HG03457 (cell line): ENCODE results near the gene TNFAIP8L1.

Source experiments
- ATAC-seq: cut with Tn5 transposase; IDR thresholded peaks from one replicate; pipeline ENCODE4 v1.9.1; 2021; ENCODE audit warnings: moderate number of reproducible peaks; ENCODE audit not compliant: unreplicated experiment

TNFAIP8L1 gene

GRCh38 chr19:4647676-4648644 is 8.6 kb downstream of the TNFAIP8L1 start:
- ATAC-seq: no peak

GRCh38 chr19:4649392-4650047 is 10.2 kb downstream of the TNFAIP8L1 start:
- ATAC-seq: no peak

GRCh38 chr19:4650159-4650558 is 10.8 kb downstream of the TNFAIP8L1 start:
- no peak for ATAC-seq

- no peak for ATAC-seq
These were observed 12.8 kb downstream of the TNFAIP8L1 start for GRCh38 chr19:4652075-4652474.

- ATAC-seq: no peak
These were observed 14.6 kb downstream of the TNFAIP8L1 start for GRCh38 chr19:4653793-4654436.

- ATAC-seq: no peak
These were observed 15.4 kb downstream of the TNFAIP8L1 start for GRCh38 chr19:4654437-4655361.

GRCh38 chr19:4656102-4656501 is 16.8 kb downstream of the TNFAIP8L1 start:
- ATAC-seq: no peak

GRCh38 chr19:4657262-4657661 is 17.9 kb downstream of the TNFAIP8L1 start:
- no peak for ATAC-seq

- ATAC-seq: no peak
These were observed 18.5 kb downstream of the TNFAIP8L1 start for GRCh38 chr19:4657835-4658234.

GRCh38 chr19:4660181-4660791 is 21.0 kb downstream of the TNFAIP8L1 start:
- ATAC-seq: no peak

GRCh38 chr19:4660993-4661392 is 21.7 kb downstream of the TNFAIP8L1 start:
- no peak for ATAC-seq

- no peak for ATAC-seq
These were observed 22.8 kb downstream of the TNFAIP8L1 start for GRCh38 chr19:4662020-4662695.

GRCh38 chr19:4662812-4663211 is 23.5 kb downstream of the TNFAIP8L1 start:
- no peak for ATAC-seq

GRCh38 chr19:4664642-4665041 is 25.3 kb downstream of the TNFAIP8L1 start:
- ATAC-seq: no peak

- ATAC-seq: no peak
These were observed 30.6 kb downstream of the TNFAIP8L1 start, which contains the start of gene MYDGF for GRCh38 chr19:4669723-4670480. Gene MYDGF (minus strand): TSS chr19:4670342. CDS start chr19:4670334, 8 bp downstream.

GRCh38 chr19:4671185-4671851 is 32.0 kb downstream of the TNFAIP8L1 start:
- ATAC-seq: no peak

GRCh38 chr19:4673216-4673615 is 33.9 kb downstream of the TNFAIP8L1 start:
- no peak for ATAC-seq

- no peak for ATAC-seq
These were observed 34.4 kb downstream of the TNFAIP8L1 start for GRCh38 chr19:4673726-4674125.
